Adrenal gland (tissue), 12 donors: Measurements from ENCODE around the gene CMTM4. TPM values are rescaled to one million over a fixed set of nuclear protein-coding genes. Genes with fewer than 3 reads are reported as not detected.

Experiments used
- DNase-seq, 7 donors: peaks; one replicate each; pipeline ENCODE4 v3.0.0-alpha.2; 2019 to 2020
- H3K27ac ChIP-seq, 5 donors: fragments of 200-600 bp; sonication (generic) in 4 of 5; 1 replicate in 3 of 5; 2 replicates in 2 of 5; pipeline versions ENCODE4 v1.5.1 to v1.8.0; 2016 to 2020; ENCODE audit warnings: mild to moderate bottlenecking in 1 of 5
- H3K27me3 ChIP-seq: fragments of 200-600 bp; 2 replicates; pipeline ENCODE4 v1.8.0; 2021
- H3K36me3 ChIP-seq, 2 donors: fragments of 200-600 bp; replicated peaks in 1 of 2; 1 replicate in 1 of 2; 2 replicates in 1 of 2; pipeline versions ENCODE4 v1.5.1 to v1.8.0; 2018 to 2022
- H3K4me1 ChIP-seq, 2 donors: fragments of 200-600 bp; replicated peaks in 1 of 2; 1 replicate in 1 of 2; 2 replicates in 1 of 2; pipeline versions ENCODE4 v1.5.1 to v1.8.0; 2018 to 2021
- H3K4me3 ChIP-seq, 4 donors: fragments of 200-600 bp; sonication (generic) in 3 of 4; one replicate each; pipeline ENCODE4 v1.5.1; 2016 to 2018
- H3K9me3 ChIP-seq, 3 donors: fragments of 200-600 bp; sonication (generic) in 1 of 3; replicated peaks in 1 of 3; 1 replicate in 2 of 3; 2 replicates in 1 of 3; pipeline versions ENCODE4 v1.5.1 to v1.8.0; 2016 to 2021
- CTCF ChIP-seq, 6 experiments: fragments of 450-650 bp in 4 of 6; fragments of 200-600 bp in 2 of 6; sonication (generic) in 1 of 6; IDR thresholded peaks; 1 replicate in 5 of 6; 2 replicates in 1 of 6; pipeline versions ENCODE4 v1.5.1 to v1.8.0; 2016 to 2021; ENCODE audit warnings: antibody characterized with exemption in 6 of 6, mild to moderate bottlenecking in 2 of 6, moderate library complexity in 1 of 6
- POLR2A ChIP-seq, 2 donors: fragments of 450-650 bp; IDR thresholded peaks; one replicate each; pipeline ENCODE4 v1.6.1; 2017; ENCODE audit warnings: antibody characterized with exemption in 2 of 2, mild to moderate bottlenecking in 2 of 2, moderate library complexity in 1 of 2
- WGBS, 4 donors: extraction: QIAGEN DNeasy Blood & Tissue Kit in 2 of 4; methylation state at CpG; one replicate each; pipeline versions ENCODE4 v1.1.5 to v1.1.7; 2013 to 2017; 5-methylcytosine and 5-hydroxymethylcytosine counted together
- intact Hi-C, 2 donors: fragments of 100-400 bp; cut with DNase I; formaldehyde crosslinking; loops; one replicate each; pipeline versions ENCODE4 v1.14.1 to v1.15.0; 2022 to 2023
- polyA plus RNA-seq, 3 donors: library from polyadenylated mRNA; stranded (reverse); fragments of 200-250 nt in 2 of 3; fragments of 350-450 nt in 1 of 3; fragmentation: Illumina TruSeq in 1 of 3; extraction: RNeasy Lipid Tissue Mini Kit (QIAGEN cat#74804) in 1 of 3; gene quantifications; one replicate each; pipeline ENCODE4 v1.2.3, GENCODE V29; 2013 to 2014
- total RNA-seq, 9 donors: library from RNA; depleted of rRNA in 4 of 9; stranded (reverse); fragments of >200 nt in 4 of 9; fragments of 120-200 nt in 1 of 9; fragmentation: NEBNext Ultra II Directional in 1 of 9; extraction: Animal tissue kit (Norgen Biotek cat#: 25700) in 1 of 9; gene quantifications; one replicate each; pipeline versions ENCODE4 v1.1.0 to v1.2.4, GENCODE V29; 2013 to 2023
- donor health status: healthy with polysubstance abuse.
- donor health status: Bipolar disorder and iron deficiency.
- donor health status: DM: yes; HTN: yes; CAD: no.
- donor health status: DM: no; HTN: no; CAD: no.
- donor health status: DM: no; HTN: no; CAD: no.
- donor health status: DM: yes; HTN: yes; CAD: no.

The CMTM4 gene
- total and polyA plus RNA-seq, 12 donors: 9.2 to 35.3 (median 20.0) TPM

DNA sequence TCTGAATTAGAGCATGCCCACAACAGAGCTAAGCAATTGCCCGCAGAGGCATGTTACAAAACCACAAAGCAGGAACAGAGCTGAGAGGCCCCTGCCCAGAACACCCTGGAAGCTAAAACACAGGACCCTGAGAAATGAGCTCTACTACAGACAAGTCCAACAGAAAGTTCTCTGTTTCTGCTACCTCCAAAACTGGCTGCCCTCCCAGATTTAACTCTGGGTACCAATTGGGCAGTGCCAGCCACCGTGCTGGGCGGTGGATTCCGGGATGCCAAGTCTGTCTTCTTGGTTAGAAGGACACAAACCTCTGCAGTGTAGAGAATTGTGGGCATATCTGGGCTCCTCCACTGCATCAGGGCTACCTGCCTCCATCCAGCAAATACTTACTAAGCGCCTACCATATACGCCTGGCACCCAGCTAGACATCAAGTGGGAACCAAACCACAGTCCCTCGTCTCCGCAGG lies 1.0 kb downstream of the CMTM4 start:
- Histone ChIP-seq H3K9me3 (no peaks in the 10 kb centered on the region), H3K27ac (no peak overlapping the region), H3K4me3 (peak overlapping the region in 2 of 4 donors; percentile 55 to 86), H3K27me3 (no peaks in the 10 kb centered on the region), H3K4me1 (peaks cover 8 to 10% of the 10 kb centered on the region in 2 donors), H3K36me3 (no peaks in the 10 kb centered on the region)
- WGBS, 4 donors: 39 to 48% (median 45%) methylated on average over 3 to 8 of the region's 8 CpGs
- DNase-seq: no peak
- no peak for TF ChIP-seq CTCF (IDR thresholded peaks at IDR 0.05)
- no peak for TF ChIP-seq POLR2A (IDR thresholded peaks at IDR 0.05)
- intact Hi-C loops: loop anchor here in 1 of 2 donors (5.0 kb wide), 1 partner anchor 33 kb away; no protein-coding TSS in a partner anchor

- Histone ChIP-seq H3K4me3 (no peak overlapping the region), H3K9me3 (no peaks in the 10 kb centered on the region), H3K27me3 (no peaks in the 10 kb centered on the region), H3K36me3 (no peaks in the 10 kb centered on the region), H3K4me1 (peaks cover 8 to 10% of the 10 kb centered on the region in 2 donors), H3K27ac (no peak overlapping the region)
- no peak for TF ChIP-seq POLR2A (IDR thresholded peaks at IDR 0.05)
- TF ChIP-seq CTCF (IDR thresholded peaks at IDR 0.05): no peak
- intact Hi-C loops: no loop called here
- 85 to 93% (median 89%) methylated on average over 4 of the region's 4 CpGs for WGBS, 4 donors
- DNase-seq: no peak
These were observed 3.4 kb downstream of the CMTM4 start for GRCh38 chr16:66693149-66693548.

GRCh38 chr16:66692341-66692740 lies 4.2 kb downstream of the CMTM4 start:
- H3K9me3 ChIP-seq: no peaks in the 10 kb centered on the region
- intact Hi-C loops: no loop called here
- 87 to 93% (median 90%) methylated on average over 4 to 6 of the region's 6 CpGs for WGBS, 4 donors

GRCh38 chr16:66691234-66691633 lies 5.3 kb downstream of the CMTM4 start:
- Histone ChIP-seq H3K27ac (no peak overlapping the region), H3K4me3 (no peak overlapping the region), H3K4me1 (peaks cover 8 to 10% of the 10 kb centered on the region in 2 donors), H3K27me3 (no peaks in the 10 kb centered on the region), H3K36me3 (no peaks in the 10 kb centered on the region), H3K9me3 (no peaks in the 10 kb centered on the region)
- no peak for DNase-seq
- TF ChIP-seq CTCF (IDR thresholded peaks at IDR 0.05) (no peak), POLR2A (IDR thresholded peaks at IDR 0.05) (no peak)
- WGBS, 4 donors: 87 to 94% (median 91%) methylated on average over 6 of the region's 6 CpGs
- intact Hi-C loops: no loop called here

More at GRCh38 chr16:66692341-66692740, 4.2 kb downstream of the CMTM4 start:
- no peaks in the 10 kb centered on the region for H3K27me3 ChIP-seq
- no peak overlapping the region for H3K4me3 ChIP-seq
- TF ChIP-seq CTCF (IDR thresholded peaks at IDR 0.05) (no peak), POLR2A (IDR thresholded peaks at IDR 0.05) (no peak)
- H3K4me1 ChIP-seq: peaks cover 8 to 10% of the 10 kb centered on the region in 2 donors
- no peaks in the 10 kb centered on the region for H3K36me3 ChIP-seq
- no peak overlapping the region for H3K27ac ChIP-seq
- no peak for DNase-seq
